Dermis microvascular lymphatic vessel endothelial cell (primary cell): ENCODE measurements around the gene VAV2. TPM values are rescaled to one million over a fixed set of nuclear protein-coding genes. Genes with fewer than 3 reads are reported as not detected.
"Not testable (repeated sequence)": the region's sequence is repeated elsewhere in the genome, so short reads cannot be mapped to it uniquely, and the experiment has no call there.

Experiments
- DNase-seq, 2 donors: peaks; one replicate each; pipeline versions ENCODE4 v3.0.0 to v3.0.0-alpha.2; 2010; ENCODE audit warnings: low read depth in 2 of 2
- total RNA-seq: library from RNA; depleted of rRNA; stranded (reverse); fragments of >200 nt; gene quantifications from 2 replicates; pipeline ENCODE4 v1.2.1, GENCODE V29; 2014

VAV2 gene
- total RNA-seq, 1 donor from 2014 or later = 15.0 TPM

- DNase-seq = no peak
Observed at GRCh38 chr9:133773889-133774655, 218.1 kb downstream of the VAV2 start.

GRCh38 chr9:133772581-133772980, 219.5 kb downstream of the VAV2 start:
- no peak for DNase-seq

DNA sequence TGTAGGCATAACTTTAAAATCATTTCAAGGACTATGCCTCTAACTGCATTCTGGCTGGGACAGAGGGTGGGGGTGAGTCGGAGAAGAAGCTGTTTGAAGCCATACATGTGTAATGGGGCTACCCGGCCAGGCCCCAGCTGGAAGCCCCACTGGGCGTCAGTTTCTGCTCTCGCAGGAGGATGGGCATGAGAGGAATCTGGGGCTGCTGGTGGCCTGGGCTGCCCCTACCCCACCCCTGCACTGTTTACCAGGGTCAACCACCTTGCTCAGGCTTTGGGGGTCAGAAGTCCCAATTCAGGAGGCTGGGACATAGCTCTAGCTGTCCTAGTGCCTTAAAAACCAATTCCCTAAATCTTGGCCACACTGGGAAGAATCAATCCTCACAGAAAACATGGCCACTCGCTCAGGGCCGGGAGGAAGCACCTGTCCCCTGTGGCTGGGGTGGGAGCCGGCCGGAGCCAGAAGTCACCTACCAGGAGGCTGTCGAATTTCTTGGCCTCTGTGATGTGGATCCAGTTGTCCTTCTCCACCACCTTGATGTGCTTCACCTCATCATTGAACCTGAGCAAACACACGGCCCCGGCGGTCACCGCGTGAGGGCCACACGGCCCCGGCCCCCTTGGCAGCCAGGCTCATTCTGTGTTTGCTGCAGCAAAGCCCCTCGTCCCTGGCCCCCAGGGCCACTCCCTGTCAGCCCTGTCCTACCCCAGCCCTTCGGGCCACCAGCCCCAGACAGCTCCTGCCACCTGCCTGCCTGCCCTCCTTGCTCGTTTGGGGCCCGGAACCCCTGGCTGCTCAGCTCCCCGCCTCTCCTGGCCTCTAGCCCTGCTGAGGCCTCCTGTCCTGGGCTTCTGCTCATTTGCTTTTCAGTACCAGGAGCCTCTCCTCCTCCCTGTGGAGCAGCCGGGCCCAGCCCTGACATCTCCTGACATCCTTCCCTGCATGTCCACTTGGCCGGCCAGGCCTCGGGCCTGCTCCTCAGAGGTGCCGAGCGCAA, 220.3 kb downstream of the VAV2 start:
- no peak for DNase-seq

DNA sequence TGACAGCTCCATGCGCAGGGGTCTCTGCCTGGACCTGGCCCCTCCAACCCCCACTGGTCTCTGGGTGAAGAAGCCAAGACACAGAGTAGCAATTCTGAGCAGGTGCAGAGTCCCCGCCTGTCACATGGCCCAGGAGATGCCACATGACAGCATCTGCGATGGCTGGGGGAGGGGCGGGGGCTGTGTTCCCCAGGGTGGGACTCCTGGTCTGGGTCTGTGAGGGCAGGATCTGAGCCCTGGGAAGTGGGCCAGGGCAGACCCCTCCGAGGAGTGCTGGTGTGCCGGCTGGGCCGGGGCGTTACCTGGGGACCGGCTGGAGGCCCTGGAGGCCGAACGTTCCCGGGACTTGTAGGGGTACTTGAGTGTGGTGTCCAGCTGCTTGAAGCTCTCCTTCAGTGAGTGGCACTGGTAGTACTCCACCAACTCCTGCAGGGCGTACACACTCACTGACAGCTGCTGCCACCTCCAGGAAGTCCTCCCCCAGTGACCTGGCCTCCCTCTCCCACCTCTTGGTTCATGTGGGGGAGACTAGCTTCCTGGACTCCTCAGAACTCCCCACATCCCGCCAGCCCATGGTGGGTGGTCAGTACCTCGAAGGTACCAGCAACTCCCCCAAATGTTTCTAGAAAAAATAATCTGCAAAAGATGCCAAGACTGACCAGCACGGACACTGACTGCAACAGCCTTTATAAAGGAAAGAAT, 221.9 kb downstream of the VAV2 start:
- no peak for DNase-seq

DNA sequence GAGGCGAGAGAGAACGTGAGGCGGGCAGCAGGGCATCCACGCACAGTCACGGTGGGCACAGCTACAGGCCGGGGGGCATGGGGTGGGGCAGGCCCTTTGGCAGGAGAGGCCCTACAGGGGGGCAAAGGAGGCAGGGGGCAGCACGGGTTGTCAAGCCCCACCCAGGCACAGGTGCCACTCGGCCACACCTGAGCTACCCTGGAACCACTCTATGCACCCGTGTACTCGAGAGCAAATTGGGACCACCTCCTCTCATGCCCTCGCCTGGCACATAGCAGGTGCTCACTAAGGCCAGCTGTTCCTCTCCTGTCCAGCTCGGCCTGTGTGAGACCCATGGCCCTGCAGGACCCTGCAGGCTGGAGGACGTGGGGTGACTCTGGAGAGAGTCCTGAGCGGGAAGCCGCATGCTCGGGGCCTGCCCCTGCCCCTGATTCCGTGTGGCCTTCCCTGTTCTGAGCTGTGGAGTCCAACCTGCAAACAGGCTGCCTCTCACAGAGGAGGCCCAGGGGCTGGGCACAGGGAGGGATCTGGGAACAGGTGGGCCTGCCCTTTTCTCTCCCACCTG, 222.5 kb downstream of the VAV2 start:
- no peak for DNase-seq

GRCh38 chr9:133768859-133769510, 223.1 kb downstream of the VAV2 start:
- DNase-seq = no peak

- no peak for DNase-seq
Observed at GRCh38 chr9:133768371-133768858, 223.7 kb downstream of the VAV2 start.

GRCh38 chr9:133767625-133768024, 224.5 kb downstream of the VAV2 start:
- no peak for DNase-seq

GRCh38 chr9:133767008-133767407, 225.1 kb downstream of the VAV2 start:
- DNase-seq = no peak

GRCh38 chr9:133766234-133766633, 225.9 kb downstream of the VAV2 start:
- DNase-seq = not testable (repeated sequence)

DNA sequence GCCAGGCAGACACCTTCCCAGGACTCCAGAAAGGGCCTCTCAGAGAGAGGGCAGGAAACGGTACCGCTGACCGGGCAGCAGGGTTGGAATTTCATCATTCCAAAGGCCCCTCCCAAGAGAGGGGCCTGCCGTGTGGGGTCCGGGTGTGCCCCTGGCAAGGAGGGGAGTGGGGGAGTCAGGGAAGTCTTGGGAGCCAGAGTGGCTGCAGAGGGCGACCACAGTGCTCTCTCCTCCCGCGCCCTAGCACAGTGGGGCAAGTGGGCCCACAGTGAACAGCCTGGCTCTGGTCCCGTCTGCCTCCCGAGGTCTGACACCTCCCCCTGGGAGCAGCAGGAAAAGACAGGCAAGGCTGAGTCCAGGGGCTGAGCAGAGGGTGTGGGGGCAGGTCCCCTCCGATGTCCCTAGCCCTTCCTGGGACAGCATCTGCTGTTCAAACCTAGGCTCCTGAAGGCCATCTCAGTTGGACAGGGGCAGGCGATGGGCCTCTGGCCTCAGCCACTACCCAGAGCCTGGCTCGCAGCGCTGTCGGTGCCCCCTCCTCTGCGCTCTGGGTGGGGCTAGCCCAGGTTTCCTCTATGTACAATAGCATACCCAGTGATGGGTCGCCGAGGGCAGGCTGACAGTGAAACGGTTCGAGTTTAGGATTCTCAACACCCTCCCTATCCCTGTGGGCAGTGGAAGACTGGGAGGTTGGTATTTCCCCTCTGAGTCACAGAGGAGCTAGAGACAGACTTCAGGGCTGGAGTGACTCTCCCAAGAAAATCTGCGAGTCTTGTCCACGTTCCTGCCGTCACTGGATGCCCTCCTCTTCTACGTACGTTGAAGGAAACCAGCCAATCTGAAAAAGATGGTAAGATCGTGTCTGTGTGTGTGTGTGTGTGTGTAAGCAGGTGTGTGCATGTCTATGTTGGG, 228.6 kb downstream of the VAV2 start:
- no peak for DNase-seq

- DNase-seq = no peak
Observed at GRCh38 chr9:133762488-133763271, 229.4 kb downstream of the VAV2 start.

DNA sequence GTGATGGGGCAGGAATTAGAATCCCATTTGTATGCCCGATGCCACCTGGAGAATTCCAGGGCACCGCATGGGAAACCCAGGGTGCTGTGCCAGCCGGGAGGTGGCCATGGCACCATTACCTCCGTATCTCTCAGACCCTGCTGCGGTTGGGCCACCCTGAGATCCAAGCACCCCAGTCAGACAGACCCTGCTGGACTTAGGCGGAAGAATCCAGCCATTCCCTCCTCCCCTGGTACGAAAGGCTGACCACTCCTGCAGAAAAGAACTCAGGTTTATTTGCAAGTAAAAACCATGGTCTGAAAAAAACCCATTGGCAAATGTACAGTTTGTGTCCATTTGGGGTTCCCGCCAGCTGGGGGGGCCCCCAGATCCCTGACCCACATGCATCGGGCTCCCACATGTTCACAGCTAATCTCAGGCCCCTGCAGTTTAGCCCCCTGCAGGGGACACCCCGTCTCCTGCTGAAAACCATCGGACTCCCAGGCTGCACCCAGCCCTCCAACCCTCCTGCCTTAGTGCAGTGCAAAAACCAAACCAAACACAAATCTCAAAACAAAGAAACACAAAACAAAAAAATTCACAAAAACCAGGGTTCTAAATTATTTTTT, 230.4 kb downstream of the VAV2 start:
- no peak for DNase-seq

GRCh38 chr9:133760713-133761290, 231.3 kb downstream of the VAV2 start:
- no peak for DNase-seq

DNA sequence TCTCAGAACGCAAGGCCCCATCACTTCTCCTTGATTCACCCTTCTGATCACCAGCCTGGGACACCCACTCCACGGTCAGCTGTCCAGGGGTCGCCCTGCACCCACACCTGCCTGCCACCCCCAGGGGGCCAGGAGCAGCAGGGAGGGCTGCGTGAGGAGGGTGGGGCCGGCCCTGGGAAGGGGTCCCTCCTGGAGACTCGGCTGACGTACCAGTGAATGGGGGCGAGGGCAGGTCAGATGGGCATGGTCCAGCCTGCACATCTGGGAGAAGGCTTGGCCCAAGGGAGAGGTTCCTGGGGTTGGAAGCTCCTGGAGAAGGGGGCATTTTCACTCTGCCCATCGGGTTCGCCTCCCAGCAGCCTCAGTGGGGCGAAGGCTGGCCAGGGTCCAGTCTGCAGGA, 232.2 kb downstream of the VAV2 start:
- DNase-seq = no peak

DNA sequence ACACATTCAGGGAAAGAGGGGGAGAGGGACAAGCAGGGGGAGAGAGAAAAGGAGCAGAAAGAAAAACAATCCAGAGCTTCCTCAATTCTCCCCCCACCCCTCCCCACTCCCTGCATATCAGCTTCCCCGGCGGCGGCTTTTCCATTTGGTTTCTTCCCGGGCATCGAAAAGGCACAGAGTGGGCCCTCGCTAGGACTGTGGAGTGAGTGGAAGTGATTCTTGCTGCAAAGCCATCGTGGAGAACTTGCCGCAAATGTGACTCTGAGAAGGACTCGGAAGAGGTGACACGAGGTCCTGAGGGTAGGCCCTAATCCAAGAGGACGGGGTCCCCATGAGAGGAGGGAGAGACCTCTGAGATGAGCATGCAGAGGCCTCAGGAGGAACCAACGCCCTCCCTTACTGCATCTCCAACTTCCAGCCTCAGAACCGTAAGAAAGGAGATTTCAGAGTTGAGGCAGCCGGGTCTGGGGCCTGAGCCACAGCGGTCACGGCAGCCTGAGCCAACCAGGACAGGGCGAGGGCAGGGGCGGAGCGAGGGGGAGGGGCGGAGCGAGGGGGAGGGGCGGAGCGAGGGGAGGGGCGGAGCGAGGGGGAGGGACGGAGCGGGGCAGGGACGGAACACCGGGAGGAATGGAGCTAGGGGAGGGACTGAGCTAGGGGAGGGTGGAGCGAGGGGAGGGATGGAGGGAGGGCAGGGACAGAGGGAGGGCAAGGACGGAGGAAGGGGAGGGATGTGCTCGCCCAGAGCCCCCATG, 232.8 kb downstream of the VAV2 start:
- DNase-seq = no peak

GRCh38 chr9:133758228-133758627, 233.9 kb downstream of the VAV2 start:
- no peak for DNase-seq
